K562 (cell line): ENCODE data around the gene PIGC.

Experiments
- ZNF121 ChIP-seq: sonication (generic); formaldehyde crosslinking; conservative IDR thresholded peaks from 2 replicates; pipeline ENCODE4 v1.8.0; 2022; ENCODE audit warnings: missing genetic modification reagents
- ZNF316 ChIP-seq: fragments of 450-650 bp; IDR thresholded peaks from 2 replicates; pipeline ENCODE4 v1.6.1; 2016
- TF ChIP-seq, protein P1 (sequence below), 3 experiments: IDR thresholded peaks in 2 of 3; conservative IDR thresholded peaks in 1 of 3; 2 replicates each; pipeline ENCODE4 v1.5.1; 2011 to 2012; ENCODE audit warnings: low read length in 3 of 3, mild to moderate bottlenecking in 3 of 3, control low read depth in 2 of 3, improper control_type of control experiment in 1 of 3, inconsistent platforms in 1 of 3, low read depth in 1 of 3, mixed read lengths in 1 of 3, moderate library complexity in 1 of 3; ENCODE audit not compliant: insufficient read depth in 2 of 3

DNA sequence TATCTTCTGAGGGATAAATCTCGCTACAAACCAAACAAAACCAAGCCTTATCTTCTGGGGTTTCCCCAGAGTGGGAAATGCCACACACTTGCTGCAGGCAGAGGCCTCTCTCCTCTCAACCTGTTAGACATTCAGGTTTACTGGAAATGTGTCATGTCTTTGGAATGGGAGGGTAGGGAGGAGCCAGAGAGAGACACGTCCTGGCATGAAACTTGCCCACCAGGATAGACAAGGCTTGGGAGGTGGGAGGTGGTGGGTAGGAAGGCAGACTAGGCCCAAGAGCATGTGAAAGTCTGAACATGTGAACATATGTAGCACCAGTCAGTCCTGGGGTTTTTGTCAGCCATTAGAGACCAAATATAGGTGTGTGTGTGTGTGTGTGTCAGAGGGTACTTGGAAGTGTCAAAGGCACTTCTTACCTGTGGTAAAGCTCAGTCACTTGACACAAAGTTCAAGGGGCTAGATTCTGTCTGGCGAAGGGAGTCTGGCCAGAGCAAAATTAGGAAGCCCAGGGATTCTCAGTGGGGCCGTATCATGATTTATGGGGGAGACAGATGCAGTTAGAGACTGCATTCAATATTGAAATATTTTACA is 32.4 kb upstream of the PIGC start:
- TF ChIP-seq ZNF316 (no peak), ZNF121 (CRISPR knock-in tag) (no peak)
- TF ChIP-seq, protein P1, sequence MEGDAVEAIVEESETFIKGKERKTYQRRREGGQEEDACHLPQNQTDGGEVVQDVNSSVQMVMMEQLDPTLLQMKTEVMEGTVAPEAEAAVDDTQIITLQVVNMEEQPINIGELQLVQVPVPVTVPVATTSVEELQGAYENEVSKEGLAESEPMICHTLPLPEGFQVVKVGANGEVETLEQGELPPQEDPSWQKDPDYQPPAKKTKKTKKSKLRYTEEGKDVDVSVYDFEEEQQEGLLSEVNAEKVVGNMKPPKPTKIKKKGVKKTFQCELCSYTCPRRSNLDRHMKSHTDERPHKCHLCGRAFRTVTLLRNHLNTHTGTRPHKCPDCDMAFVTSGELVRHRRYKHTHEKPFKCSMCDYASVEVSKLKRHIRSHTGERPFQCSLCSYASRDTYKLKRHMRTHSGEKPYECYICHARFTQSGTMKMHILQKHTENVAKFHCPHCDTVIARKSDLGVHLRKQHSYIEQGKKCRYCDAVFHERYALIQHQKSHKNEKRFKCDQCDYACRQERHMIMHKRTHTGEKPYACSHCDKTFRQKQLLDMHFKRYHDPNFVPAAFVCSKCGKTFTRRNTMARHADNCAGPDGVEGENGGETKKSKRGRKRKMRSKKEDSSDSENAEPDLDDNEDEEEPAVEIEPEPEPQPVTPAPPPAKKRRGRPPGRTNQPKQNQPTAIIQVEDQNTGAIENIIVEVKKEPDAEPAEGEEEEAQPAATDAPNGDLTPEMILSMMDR (IDR thresholded peaks at IDR 0.05 in 2 of 3, conservative IDR thresholded peaks at IDR 0.05 in 1 of 3; ENCODE audit: insufficient read depth in 2 of 3, low read depth in 1 of 3, low read length in 3 of 3) = no peak
